ENCODE data around the gene TAF13. TPM values are rescaled to one million over a fixed set of nuclear protein-coding genes. Genes with fewer than 3 reads are reported as not detected.

TAF13 gene
- total RNA-seq, 2 donors from 2014 or later, result 39.2 to 48.6 TPM

DNA sequence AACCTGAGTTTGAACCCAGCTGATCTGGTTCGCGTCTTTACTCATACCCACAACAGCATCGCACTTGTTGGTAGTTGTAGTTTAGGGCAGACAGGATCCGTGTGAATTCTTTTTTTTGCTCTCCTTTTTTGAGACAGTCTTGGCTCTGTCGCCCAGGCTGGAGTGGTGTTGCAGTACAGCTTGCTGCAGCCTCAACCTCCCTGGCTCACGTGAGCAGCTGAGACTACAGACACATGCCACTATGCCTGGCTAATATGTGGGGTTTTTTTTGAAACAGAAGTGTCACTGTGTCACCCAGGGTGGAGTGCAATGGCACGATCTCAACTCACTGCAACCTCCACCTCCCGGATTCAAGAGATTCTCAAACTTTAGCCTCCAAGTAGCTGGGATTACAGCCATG lies 7.9 kb downstream of the TAF13 start:
- no peak overlapping the region for H3K27ac Mint-ChIP-seq
- no peak for TF ChIP-seq CTCF (conservative IDR thresholded peaks at IDR 0.05)
- no peaks in the 10 kb centered on the region for H3K4me1 ChIP-seq (ENCODE audit: control insufficient read depth, insufficient read depth, low read length)
- no peaks in the 10 kb centered on the region for H3K27me3 ChIP-seq (ENCODE audit: control insufficient read depth, insufficient read depth, low read length, poor library complexity, severe bottlenecking)
- no peaks in the 10 kb centered on the region for H3K27me3 Mint-ChIP-seq (ENCODE audit: insufficient read depth)
- no peak overlapping the region for H3K27ac ChIP-seq (ENCODE audit: low read depth, low read length)
- H3K4me1 Mint-ChIP-seq, result peaks cover 10% of the 10 kb centered on the region
- peaks cover 56% of the 10 kb centered on the region for H3K36me3 Mint-ChIP-seq (ENCODE audit: low read depth)
- H3K36me3 ChIP-seq (ENCODE audit: control insufficient read depth, insufficient read depth, low read length), result peaks cover 72% of the 10 kb centered on the region
- H3K9me3 Mint-ChIP-seq, result no peaks in the 10 kb centered on the region
- H3K4me3 Mint-ChIP-seq, result no peak overlapping the region
- WGBS, 2 experiments (ENCODE audit: insufficient coverage in 1 of 2, insufficient read length in 1 of 2), result 97% methylated on average over 5 to 8 of the region's 8 CpGs
- no peak overlapping the region for H3K9ac ChIP-seq (ENCODE audit: extremely low read depth, low read length, poor library complexity, severe bottlenecking)
- H3K4me3 ChIP-seq (ENCODE audit: low read length), result no peak overlapping the region
- H3K9me3 ChIP-seq (ENCODE audit: control insufficient read depth, low read length), result no peaks in the 10 kb centered on the region
- DNase-seq, result no peak

DNA sequence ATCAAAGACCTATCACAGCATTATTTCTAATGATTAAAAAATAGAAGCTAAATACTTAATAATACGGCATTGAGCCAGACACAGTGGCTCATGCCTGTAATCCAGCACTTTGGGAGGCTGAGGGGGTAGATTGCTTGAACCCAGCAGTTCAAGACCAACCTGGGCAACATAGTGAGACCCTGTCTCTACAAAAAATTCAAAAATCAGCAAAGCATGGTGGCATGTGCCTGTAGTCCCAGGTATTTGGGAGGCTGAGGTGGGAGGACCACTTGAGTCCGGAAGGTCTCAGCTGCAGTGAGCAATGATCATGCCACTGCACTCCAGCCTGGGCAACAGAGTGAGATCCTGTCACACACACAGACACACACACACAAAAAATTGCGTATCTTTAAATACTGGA lies 10.7 kb downstream of the TAF13 start:
- no peak for TF ChIP-seq CTCF (conservative IDR thresholded peaks at IDR 0.05)
- no peak overlapping the region for H3K4me3 ChIP-seq (ENCODE audit: low read length)
- peaks cover 49% of the 10 kb centered on the region for H3K36me3 Mint-ChIP-seq (ENCODE audit: low read depth)
- no peak for DNase-seq
- H3K9me3 Mint-ChIP-seq, result no peaks in the 10 kb centered on the region
- H3K27ac Mint-ChIP-seq, result no peak overlapping the region
- no peak overlapping the region for H3K27ac ChIP-seq (ENCODE audit: low read depth, low read length)
- no peaks in the 10 kb centered on the region for H3K9me3 ChIP-seq (ENCODE audit: control insufficient read depth, low read length)
- no peaks in the 10 kb centered on the region for H3K4me1 ChIP-seq (ENCODE audit: control insufficient read depth, insufficient read depth, low read length)
- 96 to 100% methylated on average over 1 to 2 of the region's 3 CpGs for WGBS, 2 experiments (ENCODE audit: insufficient coverage in 1 of 2, insufficient read length in 1 of 2)
- peaks cover 10% of the 10 kb centered on the region for H3K4me1 Mint-ChIP-seq
- H3K27me3 ChIP-seq (ENCODE audit: control insufficient read depth, insufficient read depth, low read length, poor library complexity, severe bottlenecking), result no peaks in the 10 kb centered on the region
- no peak overlapping the region for H3K9ac ChIP-seq (ENCODE audit: extremely low read depth, low read length, poor library complexity, severe bottlenecking)
- H3K36me3 ChIP-seq (ENCODE audit: control insufficient read depth, insufficient read depth, low read length), result peaks cover 64% of the 10 kb centered on the region
- H3K4me3 Mint-ChIP-seq, result no peak overlapping the region
- no peaks in the 10 kb centered on the region for H3K27me3 Mint-ChIP-seq (ENCODE audit: insufficient read depth)

- no peaks in the 10 kb centered on the region for H3K9me3 ChIP-seq (ENCODE audit: control insufficient read depth, low read length)
- H3K36me3 ChIP-seq (ENCODE audit: control insufficient read depth, insufficient read depth, low read length), result peaks cover 32% of the 10 kb centered on the region
- H3K27ac ChIP-seq (ENCODE audit: low read depth, low read length), result no peak overlapping the region
- no peak for TF ChIP-seq CTCF (conservative IDR thresholded peaks at IDR 0.05)
- H3K9ac ChIP-seq (ENCODE audit: extremely low read depth, low read length, poor library complexity, severe bottlenecking), result no peak overlapping the region
- DNase-seq, result no peak
- H3K9me3 Mint-ChIP-seq, result no peaks in the 10 kb centered on the region
- no peak overlapping the region for H3K4me3 ChIP-seq (ENCODE audit: low read length)
- H3K27me3 ChIP-seq (ENCODE audit: control insufficient read depth, insufficient read depth, low read length, poor library complexity, severe bottlenecking), result no peaks in the 10 kb centered on the region
- 77 to 87% methylated on average over 3 to 4 of the region's 4 CpGs for whole genome bisulfite sequencing, 2 experiments (ENCODE audit: insufficient coverage in 1 of 2, insufficient read length in 1 of 2)
- peaks cover 23% of the 10 kb centered on the region for H3K36me3 Mint-ChIP-seq (ENCODE audit: low read depth)
- H3K27me3 Mint-ChIP-seq (ENCODE audit: insufficient read depth), result no peaks in the 10 kb centered on the region
- H3K4me1 ChIP-seq (ENCODE audit: control insufficient read depth, insufficient read depth, low read length), result no peaks in the 10 kb centered on the region
- H3K27ac Mint-ChIP-seq, result no peak overlapping the region
- H3K4me1 Mint-ChIP-seq, result peaks cover under 1% of the 10 kb centered on the region
- no peak overlapping the region for H3K4me3 Mint-ChIP-seq
Measured at GRCh38 chr1:109061183-109061582, 14.6 kb downstream of the TAF13 start.

Data from endodermal cell (in vitro differentiated cells).